Testis (tissue), 3 donors: ENCODE measurements around the gene ZBTB4. TPM values are rescaled to one million over a fixed set of nuclear protein-coding genes. Genes with fewer than 3 reads are reported as not detected.

Source experiments
- DNase-seq: peaks from one replicate; pipeline ENCODE4 v3.0.0-alpha.2; 2019
- H3K27ac ChIP-seq, 2 donors: fragments of 200-600 bp; sonication (generic); one replicate each; pipeline ENCODE4 v1.5.1; 2019
- H3K27me3 ChIP-seq: fragments of 200-600 bp; sonication (generic); one replicate; pipeline ENCODE4 v1.5.1; 2019
- H3K36me3 ChIP-seq: fragments of 200-600 bp; sonication (generic); one replicate; pipeline ENCODE4 v1.5.1; 2017; ENCODE audit warnings: low read depth; ENCODE audit errors: missing control alignments
- H3K4me1 ChIP-seq: fragments of 200-600 bp; sonication (generic); one replicate; pipeline ENCODE4 v1.5.1; 2019
- H3K4me3 ChIP-seq, 2 donors: fragments of 200-600 bp; sonication (generic); one replicate each; pipeline ENCODE4 v1.5.1; 2017 to 2019
- H3K9me3 ChIP-seq: fragments of 200-600 bp; sonication (generic); one replicate; pipeline ENCODE4 v1.5.1; 2017
- CTCF ChIP-seq, 3 experiments: fragments of 450-650 bp in 2 of 3; fragments of 200-600 bp in 1 of 3; sonication (generic) in 1 of 3; IDR thresholded peaks; one replicate each; pipeline ENCODE4 v1.5.1; 2016 to 2019; ENCODE audit warnings: antibody characterized with exemption in 3 of 3, mild to moderate bottlenecking in 2 of 3, moderate library complexity in 1 of 3
- POLR2A ChIP-seq: fragments of 450-650 bp; IDR thresholded peaks from one replicate; pipeline ENCODE4 v1.6.1; 2017; ENCODE audit warnings: antibody characterized with exemption, mild to moderate bottlenecking, moderate library complexity
- WGBS, 2 donors: methylation state at CpG; one replicate each; pipeline ENCODE4 v1.1.5; 2018; 5-methylcytosine and 5-hydroxymethylcytosine counted together
- intact Hi-C: fragments of 100-400 bp; cut with DNase I; formaldehyde crosslinking; loops from one replicate; pipeline ENCODE4 v1.15.1; 2023; ENCODE audit warnings: low total_unique reads
- polyA plus RNA-seq: library from polyadenylated mRNA; stranded (reverse); fragments of 350-450 nt; fragmentation: Illumina TruSeq; extraction: RNeasy Lipid Tissue Mini Kit (QIAGEN cat#74804); gene quantifications from one replicate; pipeline ENCODE4 v1.2.3, GENCODE V29; 2014; ENCODE audit warnings: low read depth, low replicate concordance; ENCODE audit not compliant: insufficient read depth
- total RNA-seq, 2 donors: library from RNA; depleted of rRNA; stranded (reverse); fragments of >200 nt; gene quantifications; one replicate each; pipeline ENCODE4 v1.2.3, GENCODE V29; 2016

Gene ZBTB4
- total and polyA plus RNA-seq, 3 donors from 2014 or later: 34.0 to 43.4 (median 39.5) TPM

GRCh38 chr17:7496470-7497183 lies 17.2 kb upstream of the ZBTB4 start:
- intact Hi-C loops: no loop called here
- Histone ChIP-seq H3K27ac (no peak overlapping the region), H3K36me3 (peaks cover 4% of the 10 kb centered on the region)

GRCh38 chr17:7495906-7496434 lies 16.5 kb upstream of the ZBTB4 start:
- Histone ChIP-seq H3K9me3 (no peaks in the 10 kb centered on the region), H3K36me3 (peaks cover 4% of the 10 kb centered on the region), H3K27me3 (no peaks in the 10 kb centered on the region), H3K4me3 (no peak overlapping the region), H3K4me1 (no peaks in the 10 kb centered on the region), H3K27ac (no peak overlapping the region)
- 79 to 84% methylated on average over 12 of the region's 12 CpGs for WGBS, 2 donors
- TF ChIP-seq POLR2A (no peak), CTCF (IDR thresholded peaks at IDR 0.05) (no peak)
- intact Hi-C loops: no loop called here
- DNase-seq: no peak

More at GRCh38 chr17:7496470-7497183, 17.2 kb upstream of the ZBTB4 start:
- H3K9me3 ChIP-seq: no peaks in the 10 kb centered on the region
- no peak for TF ChIP-seq POLR2A
- no peak for TF ChIP-seq CTCF (IDR thresholded peaks at IDR 0.05)
- no peak overlapping the region for H3K4me3 ChIP-seq
- DNase-seq: no peak
- no peaks in the 10 kb centered on the region for H3K4me1 ChIP-seq
- 83% methylated on average over 10 to 20 of the region's 20 CpGs for WGBS, 2 donors
- no peaks in the 10 kb centered on the region for H3K27me3 ChIP-seq

- TF ChIP-seq POLR2A (no peak), CTCF (IDR thresholded peaks at IDR 0.05) (no peak)
- intact Hi-C loops: no loop called here
- peaks cover 11% of the 10 kb centered on the region for H3K4me1 ChIP-seq
- no peaks in the 10 kb centered on the region for H3K36me3 ChIP-seq
- H3K27ac ChIP-seq: no peak overlapping the region
- no peak for DNase-seq
- H3K4me3 ChIP-seq: no peak overlapping the region
- 79 to 86% methylated on average over 3 of the region's 3 CpGs for WGBS, 2 donors
- no peaks in the 10 kb centered on the region for H3K9me3 ChIP-seq
- H3K27me3 ChIP-seq: no peaks in the 10 kb centered on the region
Measured at GRCh38 chr17:7493941-7494340, 14.5 kb upstream of the ZBTB4 start.

- intact Hi-C loops: no loop called here
- H3K9me3 ChIP-seq: no peaks in the 10 kb centered on the region
- TF ChIP-seq POLR2A: no peak
- H3K27ac ChIP-seq: no peak overlapping the region
- no peaks in the 10 kb centered on the region for H3K36me3 ChIP-seq
- H3K4me3 ChIP-seq: no peak overlapping the region
- WGBS, 2 donors: 86 to 97% methylated on average over 1 of the region's 1 CpG
- H3K27me3 ChIP-seq: no peaks in the 10 kb centered on the region
- DNase-seq: no peak
- H3K4me1 ChIP-seq: peaks cover 29% of the 10 kb centered on the region
Measured at GRCh38 chr17:7491583-7491982, 12.2 kb upstream of the ZBTB4 start.

GRCh38 chr17:7490144-7490543 lies 10.7 kb upstream of the ZBTB4 start:
- intact Hi-C loops: no loop called here
- H3K27me3 ChIP-seq: no peaks in the 10 kb centered on the region
- TF ChIP-seq POLR2A: no peak
- no peak for TF ChIP-seq CTCF (IDR thresholded peaks at IDR 0.05)
- peaks cover 38% of the 10 kb centered on the region for H3K4me1 ChIP-seq
- no peak for DNase-seq
- H3K36me3 ChIP-seq: no peaks in the 10 kb centered on the region
- no peak overlapping the region for H3K27ac ChIP-seq
- H3K9me3 ChIP-seq: no peaks in the 10 kb centered on the region
- WGBS, 2 donors: 59 to 65% methylated on average over 8 of the region's 8 CpGs
- no peak overlapping the region for H3K4me3 ChIP-seq
